Glutamatergic neuron (in vitro differentiated cells): ENCODE data around the gene AANAT. TPM values are rescaled to one million over a fixed set of nuclear protein-coding genes. Genes with fewer than 3 reads are reported as not detected.

Source experiments
- DNase-seq: peaks from one replicate; pipeline ENCODE4 v3.0.0; 2022
- H3K27ac Mint-ChIP-seq: one replicate; pipeline ENCODE4 v1.8.0; 2020; ENCODE audit warnings: mild to moderate bottlenecking, mixed read lengths, inconsistent platforms; ENCODE audit not compliant: unreplicated experiment
- H3K27me3 Mint-ChIP-seq: one replicate; pipeline ENCODE4 v1.8.0; 2020; ENCODE audit warnings: mild to moderate bottlenecking, moderate library complexity, mixed read lengths, inconsistent platforms; ENCODE audit not compliant: unreplicated experiment
- H3K36me3 Mint-ChIP-seq: one replicate; pipeline ENCODE4 v1.8.0; 2020; ENCODE audit warnings: mild to moderate bottlenecking, mixed read lengths, inconsistent platforms; ENCODE audit not compliant: unreplicated experiment
- H3K4me1 Mint-ChIP-seq: one replicate; pipeline ENCODE4 v1.8.0; 2020; ENCODE audit warnings: mild to moderate bottlenecking, low read depth, mixed read lengths, inconsistent platforms; ENCODE audit not compliant: unreplicated experiment
- H3K4me3 Mint-ChIP-seq: one replicate; pipeline ENCODE4 v1.8.0; 2020; ENCODE audit warnings: mild to moderate bottlenecking, mixed read lengths, inconsistent platforms; ENCODE audit not compliant: unreplicated experiment
- H3K9me3 Mint-ChIP-seq: one replicate; pipeline ENCODE4 v1.8.0; 2020; ENCODE audit warnings: mild to moderate bottlenecking, moderate library complexity, mixed read lengths, inconsistent platforms; ENCODE audit not compliant: unreplicated experiment
- total RNA-seq: library from RNA; stranded (reverse); fragmentation: NEBNext Ultra II Directional; extraction: Animal tissue kit (Norgen Biotek cat#: 25700); gene quantifications from one replicate; pipeline ENCODE4 v1.2.1, GENCODE V29; 2021; ENCODE audit not compliant: unreplicated experiment
- TF ChIP-seq, protein P1 (sequence below): fragments of 200-600 bp; sonication (generic); IDR thresholded peaks from one replicate; pipeline ENCODE4 v1.5.0; 2021; ENCODE audit not compliant: partially characterized antibody, unreplicated experiment

Gene AANAT
- total RNA-seq, 1 donor from 2014 or later = 0.39 TPM

DNA sequence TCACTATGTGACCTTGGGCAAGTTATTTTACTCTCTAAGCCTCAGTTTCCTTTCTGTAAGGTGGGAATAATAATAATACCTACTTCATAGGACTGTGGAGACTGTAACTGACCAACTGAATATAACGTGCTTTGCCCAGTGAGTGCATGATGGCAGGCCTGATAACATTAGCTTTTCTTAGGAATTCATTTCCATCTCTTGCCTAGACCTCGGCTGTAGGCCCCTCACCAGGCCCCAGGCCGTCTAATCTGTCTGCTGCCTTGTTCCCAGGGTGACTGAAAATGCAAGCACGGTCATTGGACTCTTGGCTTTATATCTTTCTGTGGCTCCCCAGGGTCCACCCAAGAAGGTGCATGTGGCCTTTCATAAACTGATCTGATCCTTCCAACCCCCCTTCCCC lies 7.7 kb upstream of the AANAT start:
- no peak overlapping the region for H3K27ac Mint-ChIP-seq
- H3K4me1 Mint-ChIP-seq = peaks cover 6% of the 10 kb centered on the region
- no peak overlapping the region for H3K4me3 Mint-ChIP-seq

DNA sequence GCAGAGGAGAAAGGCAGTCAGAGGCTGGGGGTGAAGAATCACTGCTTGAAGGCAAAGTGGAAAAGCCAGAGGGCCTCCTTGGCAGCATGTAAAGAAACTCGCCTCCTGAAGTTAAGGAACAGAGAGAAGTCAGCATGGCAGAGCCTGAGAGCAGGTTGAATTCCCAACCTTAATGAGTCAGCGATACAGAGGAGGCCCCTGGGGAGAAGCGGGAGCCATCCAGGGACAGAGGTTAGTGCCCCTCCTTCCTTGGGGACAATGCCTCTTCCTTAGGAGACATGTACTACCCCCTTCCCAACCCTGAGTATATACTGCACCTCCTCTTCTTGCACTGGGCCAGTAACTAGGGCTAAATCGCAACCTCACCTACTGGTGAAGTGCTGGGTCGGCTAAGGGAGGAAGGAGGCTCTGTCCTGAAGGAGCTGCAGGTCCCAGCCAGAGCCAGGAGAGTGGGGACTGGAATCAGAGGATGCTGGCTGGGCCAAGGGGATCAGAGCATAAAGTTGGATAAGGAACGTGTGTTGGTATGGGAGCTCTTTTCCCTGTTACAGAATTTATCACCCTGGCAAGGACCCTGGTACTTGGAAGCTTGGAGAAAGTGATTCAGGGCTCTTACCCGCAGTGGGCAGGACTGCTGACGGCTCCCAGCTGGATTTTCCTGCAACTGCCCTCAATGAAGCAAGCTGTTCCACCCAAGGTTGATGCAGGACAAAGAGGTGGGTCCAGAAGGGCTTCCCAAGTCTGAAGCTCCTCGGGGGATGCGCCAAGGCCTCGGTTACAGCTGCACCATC lies 5.4 kb upstream of the AANAT start:
- DNase-seq = no peak

More for the DNA sequence above, 7.7 kb upstream of the AANAT start:
- peaks cover 5% of the 10 kb centered on the region for H3K9me3 Mint-ChIP-seq
- peaks cover 7% of the 10 kb centered on the region for H3K27me3 Mint-ChIP-seq
- no peak for DNase-seq
- no peaks in the 10 kb centered on the region for H3K36me3 Mint-ChIP-seq
- TF ChIP-seq, protein P1, sequence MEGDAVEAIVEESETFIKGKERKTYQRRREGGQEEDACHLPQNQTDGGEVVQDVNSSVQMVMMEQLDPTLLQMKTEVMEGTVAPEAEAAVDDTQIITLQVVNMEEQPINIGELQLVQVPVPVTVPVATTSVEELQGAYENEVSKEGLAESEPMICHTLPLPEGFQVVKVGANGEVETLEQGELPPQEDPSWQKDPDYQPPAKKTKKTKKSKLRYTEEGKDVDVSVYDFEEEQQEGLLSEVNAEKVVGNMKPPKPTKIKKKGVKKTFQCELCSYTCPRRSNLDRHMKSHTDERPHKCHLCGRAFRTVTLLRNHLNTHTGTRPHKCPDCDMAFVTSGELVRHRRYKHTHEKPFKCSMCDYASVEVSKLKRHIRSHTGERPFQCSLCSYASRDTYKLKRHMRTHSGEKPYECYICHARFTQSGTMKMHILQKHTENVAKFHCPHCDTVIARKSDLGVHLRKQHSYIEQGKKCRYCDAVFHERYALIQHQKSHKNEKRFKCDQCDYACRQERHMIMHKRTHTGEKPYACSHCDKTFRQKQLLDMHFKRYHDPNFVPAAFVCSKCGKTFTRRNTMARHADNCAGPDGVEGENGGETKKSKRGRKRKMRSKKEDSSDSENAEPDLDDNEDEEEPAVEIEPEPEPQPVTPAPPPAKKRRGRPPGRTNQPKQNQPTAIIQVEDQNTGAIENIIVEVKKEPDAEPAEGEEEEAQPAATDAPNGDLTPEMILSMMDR = no peak

DNA sequence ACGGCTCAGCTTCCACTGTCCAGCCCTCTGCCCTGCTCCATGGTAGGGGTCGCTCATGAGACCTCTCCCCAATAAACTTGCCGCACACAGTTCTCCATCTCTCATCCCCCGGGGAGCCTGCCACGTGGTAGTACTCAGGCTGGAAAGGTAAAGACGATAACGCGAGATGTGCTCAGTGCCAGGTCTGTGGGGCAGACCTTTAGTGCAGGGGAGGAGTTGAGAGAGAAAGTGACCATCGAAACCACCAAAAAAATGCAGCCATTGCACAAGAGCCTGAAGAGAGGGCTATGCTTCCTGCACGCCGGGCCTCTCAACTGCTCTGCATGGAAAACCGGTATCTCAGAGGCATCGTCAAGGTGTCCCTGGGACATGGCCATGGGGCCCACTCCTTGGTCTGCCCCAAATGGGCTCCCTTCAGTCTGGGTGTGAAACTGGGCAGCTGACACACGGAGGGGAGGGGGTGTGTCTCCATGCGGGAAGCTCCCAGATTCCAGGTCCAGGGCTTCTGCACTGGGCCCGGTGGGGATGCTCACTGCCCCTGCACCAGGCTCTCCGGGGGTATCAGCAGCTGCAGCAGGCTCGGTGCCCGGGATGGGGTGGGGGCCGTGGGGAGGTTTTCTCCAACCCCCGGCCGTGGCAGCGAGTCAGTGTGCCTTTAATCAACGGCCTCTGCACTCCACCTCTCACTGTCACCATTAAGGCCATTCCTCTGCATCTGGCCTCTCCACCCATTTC lies 4.7 kb upstream of the AANAT start:
- Mint-ChIP-seq H3K27ac (no peak overlapping the region), H3K27me3 (peaks cover 7% of the 10 kb centered on the region), H3K4me3 (no peak overlapping the region), H3K9me3 (peaks cover 5% of the 10 kb centered on the region), H3K4me1 (peaks cover 13% of the 10 kb centered on the region), H3K36me3 (no peaks in the 10 kb centered on the region)
- TF ChIP-seq, protein P1 = no peak
- DNase-seq = no peak

More for the DNA sequence above, 5.4 kb upstream of the AANAT start:
- TF ChIP-seq, protein P1 = no peak
- Mint-ChIP-seq H3K4me3 (no peak overlapping the region), H3K9me3 (peaks cover 5% of the 10 kb centered on the region), H3K27me3 (peaks cover 7% of the 10 kb centered on the region), H3K36me3 (no peaks in the 10 kb centered on the region), H3K27ac (peak overlapping the region; percentile 24), H3K4me1 (peaks cover 13% of the 10 kb centered on the region)

DNA sequence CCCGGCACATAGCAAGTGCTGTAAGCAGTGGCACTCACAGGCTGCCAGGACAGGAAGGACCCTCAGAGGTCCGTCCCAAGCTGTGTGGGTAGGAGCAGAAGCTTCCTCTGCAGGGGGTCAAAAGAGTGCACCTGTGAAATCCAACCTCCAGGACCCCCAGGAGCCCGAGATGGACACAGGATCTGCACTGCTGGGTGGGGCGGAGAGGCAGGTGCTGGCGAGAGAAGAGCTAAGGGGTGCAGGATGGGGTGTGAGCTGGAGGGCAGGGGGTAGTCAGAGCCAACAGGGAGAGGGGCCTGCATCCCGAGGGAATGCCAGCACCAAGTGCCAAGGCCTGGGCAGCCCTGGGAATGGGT lies 650 bp upstream of the AANAT start:
- no peak for DNase-seq
- no peak overlapping the region for H3K27ac Mint-ChIP-seq
- peaks cover 2% of the 10 kb centered on the region for H3K9me3 Mint-ChIP-seq
- H3K4me1 Mint-ChIP-seq = peaks cover 12% of the 10 kb centered on the region
- peaks cover 9% of the 10 kb centered on the region for H3K27me3 Mint-ChIP-seq
- no peaks in the 10 kb centered on the region for H3K36me3 Mint-ChIP-seq
- TF ChIP-seq, protein P1 = no peak
- H3K4me3 Mint-ChIP-seq = no peak overlapping the region
